Measurements from ENCODE around the gene EVA1A.

Gene EVA1A

DNA sequence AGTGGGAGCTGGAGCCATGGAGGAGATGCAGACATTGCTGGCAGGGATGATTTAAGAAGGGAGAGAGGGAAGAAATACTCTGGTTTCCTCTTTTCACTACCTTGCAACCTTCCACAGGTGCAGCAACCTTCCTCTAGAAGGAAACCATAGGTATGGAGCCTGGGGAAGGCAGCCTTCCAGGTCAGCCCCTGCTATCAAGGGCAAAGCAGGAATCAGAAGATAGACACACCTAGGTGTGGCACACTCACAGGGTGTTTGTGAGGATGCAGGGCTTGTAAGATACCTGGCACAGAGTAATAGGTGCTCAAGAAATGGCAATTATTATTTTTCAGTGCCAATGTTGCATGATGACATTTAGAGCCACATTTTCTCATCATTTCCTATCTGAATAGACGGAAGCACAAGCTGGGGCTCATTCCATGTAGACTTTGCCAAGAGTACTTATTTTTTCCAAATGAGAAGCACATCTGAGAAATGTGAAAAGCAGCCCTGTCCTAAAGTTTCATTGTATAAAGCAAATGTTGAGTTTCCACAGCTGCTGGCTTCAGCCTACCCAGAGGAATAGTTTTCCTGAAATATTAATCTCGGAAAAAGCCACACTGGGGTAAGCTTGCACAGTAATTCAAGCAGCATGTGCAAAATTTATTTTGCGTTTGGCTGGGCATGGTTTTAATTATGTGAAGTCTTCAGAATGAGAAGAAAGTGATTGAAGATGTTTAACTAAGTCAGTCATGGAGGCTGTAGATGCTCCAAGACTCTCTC lies 20.6 kb downstream of the EVA1A start:
- DNase-seq: no peak

DNA sequence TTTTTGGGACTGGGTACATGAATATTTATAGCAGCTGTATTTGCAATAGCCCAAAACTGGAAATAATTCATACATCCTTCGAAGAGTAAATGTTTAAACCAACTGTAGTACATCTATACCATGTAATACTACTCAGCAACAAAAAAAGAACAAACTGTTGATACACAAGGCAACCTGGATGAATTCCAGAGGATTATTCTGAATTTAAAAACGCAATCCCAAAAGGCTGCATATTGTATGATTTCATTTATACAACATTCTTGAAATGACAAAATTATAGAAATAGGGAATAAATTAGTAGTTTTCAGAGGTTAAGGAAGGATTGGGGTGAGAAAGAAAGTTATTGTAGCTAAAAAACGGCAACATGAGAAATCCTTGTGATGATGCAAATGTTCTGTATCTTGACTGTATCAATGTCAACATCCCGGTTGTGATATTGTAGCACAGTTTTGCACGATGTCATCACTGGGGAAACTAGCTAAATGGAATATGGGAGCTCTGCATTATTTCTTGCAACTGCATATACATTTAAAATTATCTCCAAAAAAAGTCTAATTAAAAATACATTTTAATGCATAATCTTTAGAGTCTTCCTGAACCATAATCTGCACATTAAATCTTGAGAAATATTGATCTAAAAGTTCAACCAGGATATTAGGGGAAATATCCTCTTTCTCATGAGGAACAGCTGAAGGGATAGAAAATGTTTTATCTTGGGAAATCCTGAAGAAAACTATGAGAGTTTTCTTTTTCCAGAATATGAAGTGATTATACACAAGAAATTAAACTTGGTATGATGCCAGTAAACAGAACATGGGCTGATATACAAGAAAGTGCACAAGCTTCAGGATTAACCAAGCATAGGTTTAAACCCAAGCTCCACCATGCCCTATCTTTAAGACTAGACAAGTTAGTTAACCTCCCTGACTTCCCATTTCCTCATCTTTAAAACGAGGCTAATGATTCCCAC lies 21.9 kb downstream of the EVA1A start:
- no peak for DNase-seq

DNA sequence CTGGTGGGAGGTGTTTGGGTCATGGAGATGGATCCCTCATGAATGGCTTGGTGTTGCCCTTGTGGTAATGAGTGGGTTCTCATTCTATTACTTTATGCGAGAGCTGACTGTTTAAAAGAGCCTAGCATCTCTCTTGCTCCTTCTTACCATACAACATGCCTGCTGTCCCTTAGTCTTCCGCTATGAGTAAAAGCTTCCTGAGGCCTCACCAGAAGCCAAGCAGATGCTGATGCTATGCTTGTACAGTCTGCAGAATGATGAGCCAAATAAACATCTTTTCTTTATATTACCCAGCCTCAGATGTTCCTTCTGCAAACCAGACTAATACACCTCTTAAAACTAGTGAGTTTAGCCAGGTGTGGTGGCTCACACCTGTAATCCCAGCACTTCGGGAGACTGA lies 23.1 kb downstream of the EVA1A start:
- no peak for DNase-seq

- DNase-seq: no peak
Observed at GRCh38 chr2:75533135-75533534, 27.6 kb downstream of the EVA1A start.

GRCh38 chr2:75532488-75532887 lies 28.3 kb downstream of the EVA1A start:
- DNase-seq: no peak

DNA sequence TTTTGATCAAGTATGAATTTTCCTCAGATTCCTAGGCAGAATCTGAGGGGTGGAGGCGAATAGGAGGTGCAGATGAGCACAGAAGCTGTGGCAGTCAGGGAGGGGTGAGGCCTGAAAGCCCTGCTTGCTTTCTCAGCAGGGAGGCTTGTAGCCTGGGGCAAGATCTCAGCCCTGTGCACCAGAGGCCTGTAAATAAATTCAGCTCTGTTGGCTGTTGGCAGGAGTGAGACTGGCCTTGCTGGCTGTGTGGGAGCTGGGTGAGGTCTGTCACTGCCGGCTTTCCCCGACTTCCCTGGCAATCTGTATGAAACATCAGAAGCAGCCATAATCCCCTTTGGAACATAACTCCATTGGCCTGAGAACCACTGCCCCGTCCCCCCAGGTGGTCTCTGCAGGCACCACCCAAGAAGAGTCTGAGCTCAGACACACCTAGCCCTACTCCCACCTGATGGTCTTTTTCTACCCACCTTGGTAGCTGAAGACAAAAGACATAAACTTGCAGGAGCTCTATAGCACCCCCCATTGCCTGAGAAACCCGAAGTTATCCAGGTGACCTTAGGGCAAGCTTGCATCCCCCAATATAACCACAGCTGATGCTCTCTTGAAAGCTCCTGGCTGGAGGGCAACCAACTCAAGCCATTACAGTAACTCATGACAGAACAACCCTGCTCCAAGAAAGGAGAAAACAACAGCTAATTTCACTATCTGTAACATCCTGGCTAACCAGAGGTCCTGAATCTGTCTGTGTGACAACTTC lies 32.3 kb downstream of the EVA1A start:
- peak; percentile 61 for DNase-seq

DNA sequence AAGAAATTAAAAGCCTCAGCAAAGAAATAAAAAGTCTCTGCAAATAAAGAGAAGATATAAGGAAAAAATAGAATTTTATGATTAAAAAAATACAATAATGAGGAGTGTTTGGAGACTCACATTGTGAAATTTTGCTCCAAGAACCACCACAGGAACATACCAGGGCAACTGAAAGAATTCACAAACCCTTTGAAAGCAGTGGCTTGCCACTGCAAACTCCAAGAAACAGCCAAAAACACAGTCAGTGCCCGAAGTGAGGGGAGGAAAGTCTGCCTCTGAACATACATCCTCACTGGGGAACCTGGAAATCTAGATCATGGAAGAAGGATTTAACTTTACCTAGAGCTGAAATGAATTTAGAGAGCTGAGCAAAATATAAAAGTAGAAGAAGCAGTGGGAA lies 33.1 kb downstream of the EVA1A start:
- no peak for DNase-seq

DNA sequence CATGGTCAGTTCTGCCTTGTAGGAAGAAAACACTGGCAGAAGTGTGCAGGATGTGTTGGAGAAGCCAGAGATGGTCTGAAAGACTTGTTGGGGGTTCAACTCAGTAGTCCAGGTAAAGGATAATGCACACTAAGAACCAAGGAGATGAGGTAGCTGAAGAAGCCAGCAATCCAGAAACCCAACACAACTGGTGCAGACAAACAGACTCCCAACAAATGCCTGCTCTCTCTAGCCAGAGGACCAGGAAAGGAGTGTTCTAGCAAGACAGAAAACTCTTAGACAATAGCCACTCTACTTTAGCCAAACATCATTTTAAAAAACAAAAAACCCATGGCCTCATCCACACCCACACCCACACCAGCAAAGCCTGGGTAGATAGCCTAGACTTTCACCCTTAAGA lies 33.9 kb downstream of the EVA1A start:
- DNase-seq: no peak

DNA sequence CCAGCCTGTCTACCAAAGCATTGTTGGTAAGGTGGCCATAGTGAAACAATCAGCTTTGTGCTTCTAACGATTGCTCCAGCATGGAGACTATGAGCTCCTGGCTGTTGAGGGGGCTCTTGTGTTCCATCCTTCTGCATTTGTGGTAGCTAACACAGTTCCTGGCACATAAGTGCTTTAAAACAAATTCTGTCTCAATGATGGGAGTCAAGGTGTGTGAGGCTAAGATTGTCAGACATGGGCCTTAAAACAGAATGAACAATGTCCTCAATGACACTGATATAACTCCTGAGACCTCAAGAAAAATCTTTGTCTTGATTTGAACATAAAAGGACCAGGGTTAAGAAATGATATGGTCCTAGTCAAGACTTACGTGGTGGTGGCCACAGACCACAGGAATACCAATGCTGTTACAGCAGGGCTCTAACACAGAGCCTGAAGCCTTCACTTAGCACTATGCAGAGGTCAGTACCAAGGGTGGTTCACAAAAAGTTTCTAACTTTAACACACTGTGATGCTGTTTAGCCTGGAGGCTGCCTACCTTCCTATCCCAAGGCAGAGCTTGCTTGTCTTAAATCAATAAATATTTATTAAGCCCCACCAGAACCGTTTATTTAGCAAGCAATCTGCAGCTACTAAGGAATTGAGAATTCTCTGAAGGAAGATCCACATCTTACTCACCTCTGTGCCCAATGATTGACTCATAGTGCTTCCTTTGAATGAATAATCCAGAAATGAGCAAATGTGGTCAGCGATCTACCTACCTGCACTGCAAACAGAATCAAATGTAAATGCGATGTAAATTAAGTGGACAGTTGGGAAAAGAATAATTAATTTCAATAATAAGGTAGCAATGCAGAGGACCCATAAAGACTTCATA lies 35.1 kb downstream of the EVA1A start:
- no peak for DNase-seq

DNA sequence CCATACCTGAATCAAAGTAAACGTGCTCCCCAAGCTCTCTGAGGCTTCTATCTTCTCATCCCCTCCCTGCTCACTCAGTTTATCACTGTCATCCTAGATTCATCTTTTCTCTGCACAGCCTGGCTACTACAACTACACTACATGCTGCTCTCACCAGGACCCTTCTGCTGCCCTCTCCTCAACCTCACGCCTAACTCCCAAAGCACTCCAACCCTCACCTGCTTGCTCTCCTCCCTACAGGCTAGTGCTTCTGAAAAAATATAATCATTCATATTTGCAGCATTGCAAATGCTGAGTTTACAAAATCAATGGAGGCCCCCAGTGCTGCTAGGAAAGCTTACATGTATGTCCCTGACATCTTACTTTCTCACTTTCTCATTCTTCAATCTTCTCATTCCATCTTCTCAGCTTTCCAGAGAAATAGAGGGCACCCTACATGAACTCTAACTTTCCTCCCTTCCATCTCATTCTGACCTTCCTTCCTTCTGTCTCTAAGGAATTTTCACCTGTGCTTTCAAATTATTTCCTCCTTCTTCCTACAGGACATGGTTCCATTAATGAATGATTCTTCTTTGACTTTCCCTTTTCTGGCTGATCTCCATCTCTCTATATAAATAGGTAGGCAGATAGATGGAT lies 36.3 kb downstream of the EVA1A start:
- DNase-seq: no peak

GRCh38 chr2:75523313-75524275 lies 37.1 kb downstream of the EVA1A start:
- no peak for DNase-seq

DNA sequence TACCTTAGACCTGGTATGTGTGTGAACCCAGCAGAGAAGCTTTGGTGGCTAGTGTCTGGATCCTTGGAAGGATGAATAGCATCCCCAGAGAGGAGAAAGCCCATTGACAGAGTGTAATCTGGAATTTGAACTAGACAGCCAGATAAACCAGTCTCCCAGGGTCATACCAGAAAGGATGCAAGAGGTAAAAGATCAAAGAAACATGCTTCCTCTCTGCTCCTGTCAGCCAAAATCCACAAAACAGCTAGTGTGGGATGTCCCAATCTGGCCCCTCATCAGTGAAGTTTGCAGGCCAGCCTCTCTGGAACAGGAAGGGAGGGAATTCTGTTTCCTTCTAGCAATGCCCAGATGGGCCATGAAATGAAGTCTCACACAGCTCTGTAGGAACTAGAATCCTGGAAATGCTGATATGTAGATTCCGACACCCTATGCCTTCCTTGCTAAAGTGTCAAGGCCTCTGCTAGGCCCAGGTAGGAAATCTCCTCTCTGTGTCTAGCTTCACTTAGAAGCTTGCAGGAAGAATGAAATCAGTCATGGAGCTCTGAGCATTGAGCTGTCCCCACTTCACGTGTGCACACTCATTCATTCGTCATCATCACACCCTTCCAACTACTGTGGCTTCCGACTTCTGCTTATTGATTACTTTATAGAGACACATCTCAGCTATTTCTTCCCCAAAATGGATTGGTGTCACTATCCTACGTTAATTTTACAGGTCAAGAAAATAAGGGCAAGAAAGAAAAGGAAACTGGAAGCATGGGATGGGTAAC lies 38.0 kb downstream of the EVA1A start:
- no peak for DNase-seq

GRCh38 chr2:75521225-75521872 lies 39.4 kb downstream of the EVA1A start:
- no peak for DNase-seq

DNA sequence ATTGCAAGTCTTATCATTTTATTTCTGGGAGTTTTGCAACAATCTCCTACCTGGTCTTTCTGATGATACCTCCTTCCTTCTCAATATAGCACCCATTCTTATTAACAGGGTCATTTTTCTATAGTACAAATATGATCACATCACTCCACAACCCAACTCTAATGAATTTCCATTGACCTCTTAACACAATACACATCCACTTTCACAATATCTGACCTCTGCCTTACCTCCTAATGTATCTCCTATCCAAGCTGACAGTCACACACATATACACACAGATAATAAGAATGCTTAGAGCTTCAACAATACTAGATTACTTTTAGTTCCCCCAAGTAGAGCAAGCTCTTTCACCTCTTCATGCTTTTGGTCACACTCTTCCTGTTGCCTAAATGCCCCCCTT lies 40.9 kb downstream of the EVA1A start:
- no peak for DNase-seq

- no peak for DNase-seq
Observed at GRCh38 chr2:75518638-75519465, 41.9 kb downstream of the EVA1A start.

GRCh38 chr2:75517547-75518230 lies 43.0 kb downstream of the EVA1A start:
- no peak for DNase-seq

Data from NCI-H2081 treated with DMSO at 0.1 percent for 48 hours (cell line).